Stimulated activated CD8-positive, alpha-beta memory T cell treated with anti-CD3 and anti-CD28 coated beads, Interleukin-7, amount 100 ng/mL, for 1 hour (primary cell): ENCODE measurements around the gene MAD1L1.

Source experiments
- DNase-seq, 2 donors: peaks; one replicate each; pipeline ENCODE4 v3.0.0-alpha.2; 2020; ENCODE audit warnings: low read depth in 2 of 2

MAD1L1 gene

DNA sequence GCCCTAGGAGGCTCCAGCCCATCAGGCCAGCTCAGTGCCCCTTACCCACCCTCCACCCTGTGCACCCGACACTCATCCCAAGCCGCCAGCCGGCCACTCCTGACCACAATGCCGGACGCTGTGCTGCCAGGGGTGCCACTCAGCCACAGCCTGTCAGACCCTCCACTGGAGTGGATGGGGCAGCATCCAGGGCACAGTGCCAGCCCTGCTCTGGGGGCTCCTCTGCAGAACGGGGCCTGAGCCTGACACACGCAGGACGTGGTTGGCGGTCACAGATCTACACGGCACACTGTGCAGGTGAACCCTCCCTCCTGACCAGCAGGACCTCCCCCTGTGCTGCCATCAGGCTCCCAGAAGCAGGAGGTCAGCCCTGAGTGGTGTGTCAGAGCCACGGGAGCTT is 114.7 kb downstream of the MAD1L1 start:
- no peak for DNase-seq

DNA sequence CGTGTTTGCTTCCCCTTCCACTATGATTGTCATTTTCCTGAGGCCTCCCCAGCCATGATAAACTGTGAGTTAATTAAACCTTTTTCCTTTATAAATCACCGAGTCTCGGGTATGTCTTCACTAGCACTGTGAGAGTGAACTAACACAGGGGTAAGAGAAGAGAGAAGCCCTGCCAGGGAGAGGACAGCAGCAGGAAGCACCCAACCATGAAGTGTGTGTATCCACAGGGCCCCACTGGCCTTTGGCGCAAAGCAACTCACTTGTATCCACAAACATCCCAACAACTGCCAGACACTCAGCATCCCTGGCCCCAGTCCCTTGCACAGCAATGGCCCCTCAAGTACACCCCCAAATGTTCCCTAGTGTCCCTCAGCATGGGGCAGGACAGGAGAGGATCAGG is 115.1 kb downstream of the MAD1L1 start:
- DNase-seq: no peak

- no peak for DNase-seq
Observed at GRCh38 chr7:2116989-2117591, 115.7 kb downstream of the MAD1L1 start.

DNA sequence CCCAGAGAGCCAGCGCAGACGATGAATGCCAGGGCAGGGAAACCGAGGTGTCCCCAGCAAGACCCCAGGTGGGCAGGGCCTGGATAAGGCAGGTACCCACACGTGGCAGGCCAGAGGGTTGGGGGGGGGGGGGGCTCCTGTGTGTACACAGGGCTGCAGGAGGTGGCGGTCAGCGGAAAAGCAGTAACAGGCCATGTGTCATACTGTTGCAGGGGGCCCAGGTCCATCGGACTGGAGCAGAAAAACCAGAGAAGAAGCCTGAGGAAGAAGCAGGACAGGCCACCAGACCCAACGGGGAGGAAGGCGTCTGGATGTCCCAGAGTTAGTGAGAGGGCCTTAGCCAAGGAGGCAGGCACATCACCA is 116.3 kb downstream of the MAD1L1 start:
- DNase-seq: no peak

- DNase-seq: no peak
Observed at GRCh38 chr7:2115760-2116447, 116.8 kb downstream of the MAD1L1 start.

- no peak for DNase-seq
Observed at GRCh38 chr7:2114926-2115759, 117.6 kb downstream of the MAD1L1 start.

GRCh38 chr7:2114052-2114451 is 118.7 kb downstream of the MAD1L1 start:
- no peak for DNase-seq

GRCh38 chr7:2112261-2113198 is 120.2 kb downstream of the MAD1L1 start:
- DNase-seq: no peak

- no peak for DNase-seq
Observed at GRCh38 chr7:2111568-2111967, 121.2 kb downstream of the MAD1L1 start.

DNA sequence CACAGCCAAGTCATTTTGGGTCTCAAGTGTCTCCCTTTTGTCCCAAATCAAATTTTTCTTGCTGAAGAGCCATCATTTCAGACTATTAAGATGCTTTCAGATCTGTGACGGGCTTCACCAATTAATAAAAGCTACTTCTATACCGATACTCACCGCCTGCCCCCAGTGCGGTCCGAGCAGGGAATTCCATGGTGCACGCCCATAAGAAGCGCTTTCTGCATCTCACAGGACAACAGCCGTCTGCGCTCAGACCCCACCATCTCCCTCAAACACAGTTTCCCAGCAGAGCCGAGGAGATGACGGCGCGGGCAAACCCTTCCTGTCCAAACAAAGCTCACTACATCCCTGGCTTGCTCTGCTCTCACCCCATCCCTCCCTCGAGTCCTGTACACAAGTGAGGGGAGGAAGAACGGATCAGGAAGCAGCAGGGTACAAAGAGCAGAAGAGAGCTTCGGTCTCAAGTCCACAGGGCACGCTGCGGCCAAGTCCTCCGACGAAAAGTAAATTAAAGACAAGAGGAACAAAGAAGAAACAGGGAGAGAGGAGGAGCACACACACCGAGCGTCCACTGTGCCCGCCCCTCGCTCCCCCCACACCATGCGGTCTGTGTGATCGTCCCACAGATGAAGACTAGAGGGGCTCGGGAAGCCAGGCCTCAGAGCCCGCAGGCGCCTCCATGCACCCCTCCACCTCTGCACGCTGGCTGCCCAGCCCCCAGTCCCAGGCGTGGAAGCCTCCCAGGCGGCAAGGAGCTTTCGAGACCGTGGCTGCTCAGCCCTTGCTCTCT is 121.9 kb downstream of the MAD1L1 start:
- no peak for DNase-seq

DNA sequence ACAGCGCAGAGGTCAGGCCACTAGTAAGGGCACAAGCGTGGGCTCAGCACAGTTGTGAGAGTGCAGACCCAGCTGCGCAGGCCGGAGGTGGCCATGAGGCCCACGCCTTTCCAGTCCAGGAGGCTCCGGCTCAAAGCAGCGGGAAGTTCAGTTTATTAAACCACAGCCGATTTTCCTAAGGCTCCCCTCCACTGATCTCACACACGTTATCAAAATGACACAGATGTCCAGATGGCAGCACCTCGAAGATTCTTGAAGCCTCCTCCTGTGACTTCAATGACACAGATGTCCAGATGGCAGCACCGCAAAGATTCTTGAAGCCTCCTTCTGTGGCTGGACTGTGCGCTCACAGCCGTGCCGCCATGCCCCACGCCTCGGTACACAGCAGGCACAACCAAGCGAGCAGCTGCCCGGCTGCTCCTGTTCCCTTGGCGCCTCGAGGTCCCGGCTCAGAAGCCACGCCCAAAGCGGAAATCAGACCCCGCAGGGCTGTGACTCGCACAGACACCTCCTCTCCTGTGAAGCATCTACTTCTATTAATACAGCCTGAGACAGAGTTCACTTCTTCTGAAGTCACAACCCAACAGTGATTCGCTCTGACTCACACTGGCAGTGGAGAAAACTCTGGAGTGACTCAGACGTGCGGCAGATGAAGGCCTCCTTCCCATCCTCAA is 122.7 kb downstream of the MAD1L1 start:
- no peak for DNase-seq

GRCh38 chr7:2109251-2109872 is 123.4 kb downstream of the MAD1L1 start:
- DNase-seq: no peak

DNA sequence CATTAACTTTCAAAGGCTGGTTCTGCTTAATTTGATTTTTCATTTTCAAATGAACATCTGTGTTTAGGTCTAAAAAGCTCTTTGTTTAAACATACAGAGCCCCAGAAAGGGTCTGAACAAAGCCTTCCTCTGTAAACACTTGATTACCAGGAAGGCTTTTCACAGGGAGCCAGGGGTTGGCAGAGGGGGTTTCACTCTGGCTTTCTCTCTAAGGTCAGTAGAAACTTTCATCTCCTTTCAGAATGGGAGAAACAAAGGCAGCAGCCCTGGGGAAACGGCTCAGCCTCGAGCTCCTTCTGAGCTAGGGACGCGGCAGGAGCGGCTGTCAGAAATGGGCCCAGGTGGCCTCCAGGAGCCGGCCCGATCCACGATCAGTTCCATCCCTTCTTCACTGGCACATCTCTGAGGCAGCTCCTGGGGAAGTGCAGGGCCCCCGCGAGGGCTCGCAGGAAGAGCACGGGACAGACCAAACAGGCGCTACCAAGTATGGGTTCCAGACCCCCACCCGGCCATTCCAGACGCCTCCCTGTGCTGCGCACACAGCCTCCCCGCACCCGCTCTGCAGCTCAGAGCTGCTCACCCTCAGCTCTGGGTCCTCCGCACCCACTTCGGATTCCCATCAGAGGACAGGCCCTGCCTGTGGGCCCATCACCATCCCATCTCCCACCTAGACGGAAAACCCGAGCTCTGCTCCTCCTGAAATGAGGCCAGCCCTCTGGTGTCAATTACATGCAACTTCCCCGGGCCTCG is 124.1 kb downstream of the MAD1L1 start:
- DNase-seq: no peak

- DNase-seq: no peak
Observed at GRCh38 chr7:2108071-2108455, 124.7 kb downstream of the MAD1L1 start.

GRCh38 chr7:2107386-2108070 is 125.2 kb downstream of the MAD1L1 start:
- DNase-seq: no peak

- DNase-seq: no peak
Observed at GRCh38 chr7:2106924-2107323, 125.8 kb downstream of the MAD1L1 start.

DNA sequence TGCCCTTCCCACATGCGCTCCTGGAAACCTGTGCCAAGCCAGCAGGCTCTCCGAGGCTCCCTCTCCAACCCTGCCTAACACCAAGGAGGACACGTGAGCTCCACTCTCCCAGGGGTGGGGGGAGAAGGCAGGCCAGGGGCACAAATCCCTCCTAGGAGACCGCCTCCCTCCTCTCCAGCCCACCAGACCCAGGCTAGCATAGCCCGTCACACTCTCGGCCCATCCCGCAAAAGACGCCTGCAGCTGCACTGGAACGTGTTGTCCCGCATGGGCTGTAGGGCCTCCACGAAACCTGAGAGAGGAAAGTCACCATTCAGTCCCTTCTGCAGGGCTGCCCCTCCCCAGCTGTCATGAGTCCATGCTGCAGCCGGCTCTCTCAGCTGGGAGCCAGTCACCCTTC is 126.3 kb downstream of the MAD1L1 start:
- DNase-seq: no peak

- no peak for DNase-seq
Observed at GRCh38 chr7:2105917-2106316, 126.8 kb downstream of the MAD1L1 start.

DNA sequence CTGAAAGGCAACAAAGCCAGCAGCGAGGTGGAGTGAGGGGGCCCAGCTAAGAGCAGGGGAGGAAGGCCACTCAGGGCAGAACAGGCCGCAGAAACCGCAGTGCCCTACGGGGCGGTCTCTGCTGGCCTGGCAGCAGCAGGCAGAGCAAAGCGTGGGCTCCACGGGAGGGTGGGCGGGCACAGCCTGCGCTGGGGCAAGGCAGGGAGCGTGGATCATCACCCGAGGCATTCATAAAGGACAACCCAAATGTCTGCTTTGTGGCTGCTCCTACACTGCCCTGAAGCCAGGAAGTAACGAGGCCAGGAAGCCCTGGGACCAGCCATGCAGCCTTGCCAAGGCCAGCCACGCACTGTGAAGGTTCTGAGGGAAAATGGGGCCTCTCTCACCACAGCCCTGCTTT is 127.5 kb downstream of the MAD1L1 start:
- DNase-seq: no peak
